Endodermal cell (in vitro differentiated cells): Measurements from ENCODE around the gene FMO1. TPM values are rescaled to one million over a fixed set of nuclear protein-coding genes. Genes with fewer than 3 reads are reported as not detected.

ENCODE experiments used
- DNase-seq: peaks from one replicate; pipeline ENCODE4 v3.0.0-alpha.2; 2017
- H3K27ac ChIP-seq: 2 replicates; pipeline ENCODE4 v1.5.1; 2013; ENCODE audit warnings: mild to moderate bottlenecking, low read depth, low read length, moderate library complexity
- H3K27me3 ChIP-seq: 2 replicates; pipeline ENCODE4 v1.6.1; 2013; ENCODE audit warnings: mild to moderate bottlenecking, low read length, moderate library complexity; ENCODE audit not compliant: insufficient read depth, control insufficient read depth, poor library complexity, severe bottlenecking
- H3K36me3 ChIP-seq: 2 replicates; pipeline ENCODE4 v1.7.0; 2013; ENCODE audit warnings: mild to moderate bottlenecking, low read length, moderate library complexity; ENCODE audit not compliant: control insufficient read depth, insufficient read depth
- H3K4me1 ChIP-seq: one replicate; pipeline ENCODE4 v1.7.0; 2013; ENCODE audit warnings: low read length; ENCODE audit not compliant: control insufficient read depth, insufficient read depth
- H3K4me3 ChIP-seq: 2 replicates; pipeline ENCODE4 v1.5.1; 2013; ENCODE audit warnings: mild to moderate bottlenecking, low read length, moderate library complexity
- H3K9ac ChIP-seq: 2 replicates; pipeline ENCODE4 v1.6.1; 2013; ENCODE audit warnings: mild to moderate bottlenecking, low read length, moderate library complexity; ENCODE audit not compliant: poor library complexity, severe bottlenecking; ENCODE audit errors: extremely low read depth
- H3K9me3 ChIP-seq: 2 replicates; pipeline ENCODE4 v1.6.1; 2013; ENCODE audit warnings: mild to moderate bottlenecking, low read length, moderate library complexity; ENCODE audit not compliant: control insufficient read depth
- H3K27ac Mint-ChIP-seq: 2 replicates; pipeline ENCODE4 v1.8.0; 2020; ENCODE audit warnings: mixed read lengths
- H3K27me3 Mint-ChIP-seq: 2 replicates; pipeline ENCODE4 v1.8.0; 2021; ENCODE audit warnings: mild to moderate bottlenecking, mixed read lengths; ENCODE audit not compliant: insufficient read depth
- H3K36me3 Mint-ChIP-seq: 2 replicates; pipeline ENCODE4 v1.8.0; 2020; ENCODE audit warnings: low read depth, mixed read lengths
- H3K4me1 Mint-ChIP-seq: 2 replicates; pipeline ENCODE4 v1.8.0; 2020; ENCODE audit warnings: mixed read lengths
- H3K4me3 Mint-ChIP-seq: 2 replicates; pipeline ENCODE4 v1.8.0; 2020; ENCODE audit warnings: mild to moderate bottlenecking, moderate library complexity, mixed read lengths
- H3K9me3 Mint-ChIP-seq: 2 replicates; pipeline ENCODE4 v1.8.0; 2020; ENCODE audit warnings: mild to moderate bottlenecking, mixed read lengths
- WGBS, 2 experiments: methylation state at CpG; one replicate each; pipeline versions ENCODE4 v1.1.5 to v1.1.7; 2013; ENCODE audit warnings: missing lambda C conversion rate in 2 of 2, mixed read lengths in 1 of 2; ENCODE audit not compliant: insufficient coverage in 1 of 2, insufficient read length in 1 of 2; 5-methylcytosine and 5-hydroxymethylcytosine counted together
- total RNA-seq, 2 donors: library from RNA; stranded (reverse); fragmentation: NEBNext Ultra II Directional in 1 of 2; extraction: Animal tissue kit (Norgen Biotek cat#: 25700) in 1 of 2; gene quantifications; 2 replicates in 1 of 2; 3 replicates in 1 of 2; pipeline ENCODE4 v1.2.1, GENCODE V29; 2021
- TF ChIP-seq, protein P1 (sequence below): fragments of 200-600 bp; sonication (generic); conservative IDR thresholded peaks from 2 replicates; pipeline ENCODE4 v1.5.0; 2021; ENCODE audit warnings: antibody characterized with exemption, mild to moderate bottlenecking

FMO1 gene
- total RNA-seq, 2 donors from 2014 or later: not detected

GRCh38 chr1:171251952-171252300 is 3.6 kb downstream of the FMO1 start:
- no peak overlapping the region for H3K27ac Mint-ChIP-seq
- H3K36me3 Mint-ChIP-seq: no peaks in the 10 kb centered on the region
- TF ChIP-seq, protein P1, sequence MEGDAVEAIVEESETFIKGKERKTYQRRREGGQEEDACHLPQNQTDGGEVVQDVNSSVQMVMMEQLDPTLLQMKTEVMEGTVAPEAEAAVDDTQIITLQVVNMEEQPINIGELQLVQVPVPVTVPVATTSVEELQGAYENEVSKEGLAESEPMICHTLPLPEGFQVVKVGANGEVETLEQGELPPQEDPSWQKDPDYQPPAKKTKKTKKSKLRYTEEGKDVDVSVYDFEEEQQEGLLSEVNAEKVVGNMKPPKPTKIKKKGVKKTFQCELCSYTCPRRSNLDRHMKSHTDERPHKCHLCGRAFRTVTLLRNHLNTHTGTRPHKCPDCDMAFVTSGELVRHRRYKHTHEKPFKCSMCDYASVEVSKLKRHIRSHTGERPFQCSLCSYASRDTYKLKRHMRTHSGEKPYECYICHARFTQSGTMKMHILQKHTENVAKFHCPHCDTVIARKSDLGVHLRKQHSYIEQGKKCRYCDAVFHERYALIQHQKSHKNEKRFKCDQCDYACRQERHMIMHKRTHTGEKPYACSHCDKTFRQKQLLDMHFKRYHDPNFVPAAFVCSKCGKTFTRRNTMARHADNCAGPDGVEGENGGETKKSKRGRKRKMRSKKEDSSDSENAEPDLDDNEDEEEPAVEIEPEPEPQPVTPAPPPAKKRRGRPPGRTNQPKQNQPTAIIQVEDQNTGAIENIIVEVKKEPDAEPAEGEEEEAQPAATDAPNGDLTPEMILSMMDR: no peak
- 63% methylated on average over 6 of the region's 6 CpGs; no CpG with 5 or more reads in 1 of the 2 experiments for WGBS, 2 experiments
- Histone ChIP-seq H3K27me3 (no peaks in the 10 kb centered on the region), H3K9ac (no peak overlapping the region), H3K27ac (no peak overlapping the region), H3K36me3 (no peaks in the 10 kb centered on the region), H3K4me1 (peaks cover 5% of the 10 kb centered on the region), H3K9me3 (no peaks in the 10 kb centered on the region), H3K4me3 (peak overlapping the region; percentile 82)
- H3K9me3 Mint-ChIP-seq: no peaks in the 10 kb centered on the region
- no peak for DNase-seq
- H3K27me3 Mint-ChIP-seq: peaks cover 39% of the 10 kb centered on the region
- peaks cover 19% of the 10 kb centered on the region for H3K4me1 Mint-ChIP-seq
- peak overlapping the region; percentile 63 for H3K4me3 Mint-ChIP-seq

DNA sequence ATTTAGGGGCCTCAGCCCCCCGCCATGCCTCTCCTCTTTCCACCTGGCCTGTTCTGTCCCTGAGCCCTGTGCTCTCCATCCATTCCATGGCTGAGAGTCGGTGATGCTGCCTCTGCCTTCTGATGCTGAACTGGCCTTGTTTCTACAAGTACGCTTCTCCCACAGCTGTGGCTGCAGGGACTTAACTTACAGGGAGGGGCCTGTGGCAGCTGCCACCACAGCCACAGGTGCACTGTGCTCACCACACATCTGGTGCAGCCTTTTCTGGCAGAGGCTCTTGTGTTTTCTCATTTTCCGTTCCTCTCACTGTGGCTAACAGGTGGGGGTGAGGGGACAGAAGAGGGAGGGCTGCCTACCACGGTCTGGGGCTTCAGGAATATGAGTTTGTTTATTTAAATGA is 4.2 kb downstream of the FMO1 start:
- no peak for DNase-seq
- peaks cover 8% of the 10 kb centered on the region for H3K4me1 ChIP-seq
- H3K36me3 ChIP-seq: no peaks in the 10 kb centered on the region
- no peak overlapping the region for H3K9ac ChIP-seq
- no peak overlapping the region for H3K4me3 ChIP-seq
- H3K27me3 ChIP-seq: no peaks in the 10 kb centered on the region
- 71 to 90% methylated on average over 1 to 5 of the region's 5 CpGs for WGBS, 2 experiments
- Mint-ChIP-seq H3K4me1 (peaks cover 19% of the 10 kb centered on the region), H3K9me3 (no peaks in the 10 kb centered on the region), H3K4me3 (no peak overlapping the region), H3K36me3 (no peaks in the 10 kb centered on the region), H3K27me3 (peaks cover 35% of the 10 kb centered on the region), H3K27ac (no peak overlapping the region)
- TF ChIP-seq, protein P1: no peak
- no peaks in the 10 kb centered on the region for H3K9me3 ChIP-seq
- no peak overlapping the region for H3K27ac ChIP-seq

GRCh38 chr1:171254859-171255258 is 6.6 kb downstream of the FMO1 start:
- Histone ChIP-seq H3K27ac (no peak overlapping the region), H3K9me3 (no peaks in the 10 kb centered on the region), H3K27me3 (no peaks in the 10 kb centered on the region), H3K9ac (no peak overlapping the region), H3K4me1 (peaks cover 22% of the 10 kb centered on the region), H3K36me3 (no peaks in the 10 kb centered on the region), H3K4me3 (no peak overlapping the region)
- no peak for DNase-seq
- H3K4me1 Mint-ChIP-seq: peaks cover 19% of the 10 kb centered on the region
- H3K27ac Mint-ChIP-seq: no peak overlapping the region
- no peak overlapping the region for H3K4me3 Mint-ChIP-seq
- H3K27me3 Mint-ChIP-seq: peaks cover 17% of the 10 kb centered on the region
- no peaks in the 10 kb centered on the region for H3K9me3 Mint-ChIP-seq
- TF ChIP-seq, protein P1: no peak
- 91% methylated on average over 3 of the region's 4 CpGs; no CpG with 5 or more reads in 1 of the 2 experiments for WGBS, 2 experiments
- H3K36me3 Mint-ChIP-seq: no peaks in the 10 kb centered on the region
